Measurements from ENCODE around the gene RAPGEF1. TPM values are rescaled to one million over a fixed set of nuclear protein-coding genes. Genes with fewer than 3 reads are reported as not detected.

RAPGEF1 gene
- total RNA-seq, 2 donors from 2014 or later = 28.6 to 63.8 TPM

DNA sequence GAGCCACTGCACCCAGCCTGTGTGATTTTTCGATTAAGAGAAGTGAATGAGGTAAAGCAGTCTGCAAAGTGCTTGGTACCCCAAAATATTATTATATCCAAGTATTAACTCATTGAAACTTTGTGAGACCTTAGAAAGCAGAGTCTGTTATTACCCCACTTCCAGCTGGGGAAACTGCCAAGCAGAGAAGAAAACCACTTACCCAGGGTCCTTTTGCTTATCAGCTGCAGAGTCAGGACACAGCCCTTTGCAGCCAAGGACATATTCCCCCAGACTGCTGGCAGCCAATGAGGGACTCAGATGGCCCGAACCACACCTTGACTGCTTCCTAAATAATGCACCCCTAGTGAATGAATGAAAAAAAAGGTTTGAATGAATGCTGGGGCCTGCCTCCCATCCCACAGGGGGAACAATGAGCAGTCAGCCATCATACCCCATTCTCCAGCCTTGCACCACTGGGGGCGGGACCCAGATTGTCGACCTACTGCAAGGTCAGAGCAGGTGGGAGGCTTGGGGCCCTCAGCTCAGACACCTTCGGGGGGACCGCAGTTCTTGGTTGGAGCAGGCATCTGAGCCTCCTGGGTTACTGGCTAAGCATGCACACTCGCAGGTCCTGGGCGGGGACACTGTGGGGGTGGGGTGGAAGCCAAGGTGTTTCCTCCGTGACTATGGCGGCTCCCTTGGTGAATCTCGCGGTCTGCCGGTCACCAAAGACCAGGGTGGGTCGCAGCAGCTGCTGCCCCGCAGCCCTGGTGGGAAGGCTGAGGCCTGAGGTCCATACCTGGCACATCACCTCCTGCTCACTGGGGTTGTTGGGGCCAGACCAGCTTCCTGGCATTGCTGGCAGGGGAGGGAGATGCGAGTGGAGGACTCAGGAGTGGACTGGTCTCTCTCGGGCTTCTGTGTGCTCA lies 164.9 kb downstream of the RAPGEF1 start:
- H3K4me3 ChIP-seq = no peak overlapping the region
- H3K27me3 ChIP-seq (replicated peaks; ENCODE audit: insufficient read depth) = no peaks in the 10 kb centered on the region
- WGBS = 89% methylated on average over 14 of the region's 17 CpGs
- intact Hi-C loops (cut with DNase I) = no loop called here
- H3K4me1 ChIP-seq (replicated peaks) = no peaks in the 10 kb centered on the region
- TF ChIP-seq POLR2A (IDR thresholded peaks at IDR 0.05) = no peak
- TF ChIP-seq CTCF (IDR thresholded peaks at IDR 0.05) = no peak
- TF ChIP-seq POLR2AphosphoS5 (IDR thresholded peaks at IDR 0.05) = no peak
- no peak overlapping the region for H3K27ac ChIP-seq
- DNase-seq (ENCODE audit: low spot score) = no peak
- no peaks in the 10 kb centered on the region for H3K9me3 ChIP-seq
- peaks cover 5 to 6% of the 10 kb centered on the region in 2 donors for H3K36me3 ChIP-seq

- H3K36me3 ChIP-seq = no peaks in the 10 kb centered on the region
- H3K27me3 ChIP-seq (replicated peaks; ENCODE audit: insufficient read depth) = no peaks in the 10 kb centered on the region
- H3K9me3 ChIP-seq = no peaks in the 10 kb centered on the region
- intact Hi-C loops (cut with DNase I) = no loop called here
- TF ChIP-seq POLR2AphosphoS5 (IDR thresholded peaks at IDR 0.05) (no peak), POLR2A (IDR thresholded peaks at IDR 0.05) (no peak), CTCF (IDR thresholded peaks at IDR 0.05) (no peak)
- WGBS = 88% methylated on average over 8 of the region's 8 CpGs
- no peak overlapping the region for H3K27ac ChIP-seq
- no peak for DNase-seq (ENCODE audit: low spot score)
- H3K4me3 ChIP-seq = no peak overlapping the region
- no peaks in the 10 kb centered on the region for H3K4me1 ChIP-seq (replicated peaks)
These were observed 172.0 kb downstream of the RAPGEF1 start for GRCh38 chr9:131567910-131568309.

- DNase-seq (ENCODE audit: low spot score) = no peak
- Histone ChIP-seq H3K36me3 (no peaks in the 10 kb centered on the region), H3K27ac (no peak overlapping the region), H3K4me3 (no peak overlapping the region), H3K9me3 (no peaks in the 10 kb centered on the region), H3K27me3 (replicated peaks; ENCODE audit: insufficient read depth) (no peaks in the 10 kb centered on the region), H3K4me1 (replicated peaks) (no peaks in the 10 kb centered on the region)
- WGBS = 92% methylated on average over 3 of the region's 3 CpGs
- intact Hi-C loops (cut with DNase I) = no loop called here
- TF ChIP-seq POLR2A (IDR thresholded peaks at IDR 0.05) (no peak), CTCF (IDR thresholded peaks at IDR 0.05) (no peak), POLR2AphosphoS5 (IDR thresholded peaks at IDR 0.05) (no peak)
These were observed 173.7 kb downstream of the RAPGEF1 start for GRCh38 chr9:131566158-131566557.

DNA sequence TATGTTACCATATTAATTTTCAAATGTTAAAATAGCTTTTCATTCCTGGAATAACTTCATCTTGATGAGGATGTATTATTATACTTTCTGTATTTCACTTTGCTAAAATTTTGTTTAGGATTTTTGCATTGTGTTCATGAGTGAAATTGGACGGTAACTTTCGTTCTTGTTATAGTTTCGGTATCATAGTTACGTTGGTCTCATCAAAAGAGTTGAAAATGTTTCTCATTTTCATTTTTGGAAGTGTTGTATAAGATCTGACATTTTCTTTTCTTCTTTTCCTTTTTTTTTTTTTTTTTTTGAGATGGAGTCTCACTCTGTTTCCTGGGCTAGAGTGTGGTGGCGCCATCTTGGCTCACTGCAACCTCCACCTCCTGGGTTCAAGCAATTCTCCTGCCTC lies 174.5 kb downstream of the RAPGEF1 start:
- Histone ChIP-seq H3K36me3 (no peaks in the 10 kb centered on the region), H3K4me1 (replicated peaks) (no peaks in the 10 kb centered on the region), H3K9me3 (no peaks in the 10 kb centered on the region), H3K27me3 (replicated peaks; ENCODE audit: insufficient read depth) (no peaks in the 10 kb centered on the region), H3K27ac (no peak overlapping the region), H3K4me3 (no peak overlapping the region)
- DNase-seq (ENCODE audit: low spot score) = no peak
- 96% methylated on average over 5 of the region's 5 CpGs for WGBS
- TF ChIP-seq POLR2A (IDR thresholded peaks at IDR 0.05) = no peak
- intact Hi-C loops (cut with DNase I) = no loop called here

- TF ChIP-seq CTCF (IDR thresholded peaks at IDR 0.05) = no peak
- TF ChIP-seq POLR2A (IDR thresholded peaks at IDR 0.05) = no peak
- no peak for TF ChIP-seq POLR2AphosphoS5 (IDR thresholded peaks at IDR 0.05)
- Histone ChIP-seq H3K9me3 (no peaks in the 10 kb centered on the region), H3K36me3 (no peaks in the 10 kb centered on the region), H3K4me1 (replicated peaks) (no peaks in the 10 kb centered on the region), H3K27me3 (replicated peaks; ENCODE audit: insufficient read depth) (no peaks in the 10 kb centered on the region), H3K27ac (no peak overlapping the region), H3K4me3 (no peak overlapping the region)
- intact Hi-C loops (cut with DNase I) = no loop called here
- WGBS = 51% methylated on average over 9 of the region's 9 CpGs
- DNase-seq (ENCODE audit: low spot score) = no peak
These were observed 177.6 kb downstream of the RAPGEF1 start for GRCh38 chr9:131562032-131562959.
